Measurements from ENCODE around the gene CCL26.
"Not testable (repeated sequence)": the region's sequence is repeated elsewhere in the genome, so short reads cannot be mapped to it uniquely, and the experiment has no call there.

Gene CCL26

GRCh38 chr7:75772081-75773077 is at the start of gene CCL26:
Gene CCL26 (minus strand): TSS chr7:75772211. CDS start chr7:75772176, 35 bp downstream.
- ATAC-seq: no peak

GRCh38 chr7:75820688-75821087 is 48.7 kb upstream of the CCL26 start:
- no peak for ATAC-seq

GRCh38 chr7:75819711-75820110 is 47.7 kb upstream of the CCL26 start:
- no peak for ATAC-seq

GRCh38 chr7:75818472-75818871 is 46.5 kb upstream of the CCL26 start:
- ATAC-seq: no peak

GRCh38 chr7:75817116-75817515 is 45.1 kb upstream of the CCL26 start:
- ATAC-seq: no peak

- no peak for ATAC-seq
Measured at GRCh38 chr7:75815418-75816064, 43.5 kb upstream of the CCL26 start.

- no peak for ATAC-seq
Measured at GRCh38 chr7:75814407-75814947, 42.5 kb upstream of the CCL26 start.

GRCh38 chr7:75813781-75814236 is 41.8 kb upstream of the CCL26 start, which contains the start of gene CCL24:
Gene CCL24 (minus strand): TSS chr7:75813806. CDS start chr7:75813715, 91 bp downstream.
- ATAC-seq: no peak

GRCh38 chr7:75813084-75813483 is 41.1 kb upstream of the CCL26 start:
- no peak for ATAC-seq

- ATAC-seq: no peak
Measured at GRCh38 chr7:75811894-75812678, 40.1 kb upstream of the CCL26 start.

GRCh38 chr7:75809396-75809795 is 37.4 kb upstream of the CCL26 start:
- no peak for ATAC-seq

- ATAC-seq: no peak
Measured at GRCh38 chr7:75808106-75808505, 36.1 kb upstream of the CCL26 start.

GRCh38 chr7:75807452-75807851 is 35.4 kb upstream of the CCL26 start:
- no peak for ATAC-seq

GRCh38 chr7:75806560-75807307 is 34.7 kb upstream of the CCL26 start:
- no peak for ATAC-seq

GRCh38 chr7:75804705-75805104 is 32.7 kb upstream of the CCL26 start:
- ATAC-seq: no peak

GRCh38 chr7:75804004-75804403 is 32.0 kb upstream of the CCL26 start:
- ATAC-seq: no peak

- ATAC-seq: no peak
Measured at GRCh38 chr7:75802552-75802821, 30.5 kb upstream of the CCL26 start.

GRCh38 chr7:75798770-75799169 is 26.8 kb upstream of the CCL26 start:
- ATAC-seq: no peak

GRCh38 chr7:75796420-75796819 is 24.4 kb upstream of the CCL26 start:
- ATAC-seq: no peak

- ATAC-seq: no peak
Measured at GRCh38 chr7:75795831-75796285, 23.8 kb upstream of the CCL26 start.

- no peak for ATAC-seq
Measured at GRCh38 chr7:75793676-75794075, 21.7 kb upstream of the CCL26 start.

GRCh38 chr7:75792567-75792966 is 20.6 kb upstream of the CCL26 start:
- not testable (repeated sequence) for ATAC-seq
